ENCODE results near the gene LRCH1. TPM values are rescaled to one million over a fixed set of nuclear protein-coding genes. Genes with fewer than 3 reads are reported as not detected.

LRCH1 gene
- polyA plus RNA-seq, 1 of the 3 experiments (the other 2 are of a cell fraction): 5.5 TPM

GRCh38 chr13:46748300-46748699, 195.3 kb downstream of the LRCH1 start (continued):
- TF ChIP-seq RCOR1 (IDR thresholded peaks at IDR 0.05; ENCODE audit: low read length) (peak; percentile 95), EP300 (IDR thresholded peaks at IDR 0.05; ENCODE audit: borderline replicate concordance in 1 of 2, low read depth in 1 of 2, low read length in 1 of 2) (peak; percentile 67 to 97; a peak in 3 of 4 replicates), TEAD4 (IDR thresholded peaks at IDR 0.05; ENCODE audit: borderline replicate concordance, insufficient read depth) (peak; percentile 50; the same call in 1 of the 2 replicates), SMC3 (IDR thresholded peaks at IDR 0.05; ENCODE audit: low read depth, low read length) (no peak), FOXM1 (IDR thresholded peaks at IDR 0.05; ENCODE audit: low read depth) (peak; percentile 70), SIN3A (IDR thresholded peaks at IDR 0.05; ENCODE audit: borderline replicate concordance, low read depth, low read length) (0 out of 2 replicates have a peak, but pooled peaks have one; percentile 54), MEF2A (IDR thresholded peaks at IDR 0.05; ENCODE audit: borderline replicate concordance, low read depth) (no peak), FOSL2 (IDR thresholded peaks at IDR 0.05; ENCODE audit: borderline replicate concordance, low read depth) (no peak), MAX (IDR thresholded peaks at IDR 0.05; ENCODE audit: low read depth) (no peak), CHD2 (IDR thresholded peaks at IDR 0.05; ENCODE audit: low read length, partially characterized antibody) (peak; percentile 80)

- H3K27ac ChIP-seq (ENCODE audit: low read depth in 2 of 2, low read length in 1 of 2): no peak overlapping the region
- TF ChIP-seq MAX (IDR thresholded peaks at IDR 0.05; ENCODE audit: low read depth): no peak
- TF ChIP-seq JUND (IDR thresholded peaks at IDR 0.05): no peak
- TF ChIP-seq ZBTB33 (IDR thresholded peaks at IDR 0.05; ENCODE audit: borderline replicate concordance, low read depth): no peak
- no peak for TF ChIP-seq CTCF (IDR thresholded peaks at IDR 0.05)
- no peak for TF ChIP-seq EZH2phosphoT487 (IDR thresholded peaks at IDR 0.05; ENCODE audit: borderline replicate concordance, low read depth)
- no peak for TF ChIP-seq NFIC (IDR thresholded peaks at IDR 0.05; ENCODE audit: borderline replicate concordance)
- no peak for TF ChIP-seq SMC3 (IDR thresholded peaks at IDR 0.05; ENCODE audit: low read depth, low read length)
- TF ChIP-seq FOXJ3 (CRISPR knock-in tag; IDR thresholded peaks at IDR 0.05): no peak
- TF ChIP-seq TCF12 (IDR thresholded peaks at IDR 0.05): no peak
- TF ChIP-seq RXRA (IDR thresholded peaks at IDR 0.05; ENCODE audit: borderline replicate concordance, low read depth): no peak
- TF ChIP-seq RCOR1 (IDR thresholded peaks at IDR 0.05; ENCODE audit: low read length): no peak
- TF ChIP-seq PBX3 (IDR thresholded peaks at IDR 0.05): no peak
- no peak for TF ChIP-seq USF1 (IDR thresholded peaks at IDR 0.05; ENCODE audit: borderline replicate concordance, low read depth)
- no peak for TF ChIP-seq RAD21 (IDR thresholded peaks at IDR 0.05; ENCODE audit: low read length)
- TF ChIP-seq, protein P1, sequence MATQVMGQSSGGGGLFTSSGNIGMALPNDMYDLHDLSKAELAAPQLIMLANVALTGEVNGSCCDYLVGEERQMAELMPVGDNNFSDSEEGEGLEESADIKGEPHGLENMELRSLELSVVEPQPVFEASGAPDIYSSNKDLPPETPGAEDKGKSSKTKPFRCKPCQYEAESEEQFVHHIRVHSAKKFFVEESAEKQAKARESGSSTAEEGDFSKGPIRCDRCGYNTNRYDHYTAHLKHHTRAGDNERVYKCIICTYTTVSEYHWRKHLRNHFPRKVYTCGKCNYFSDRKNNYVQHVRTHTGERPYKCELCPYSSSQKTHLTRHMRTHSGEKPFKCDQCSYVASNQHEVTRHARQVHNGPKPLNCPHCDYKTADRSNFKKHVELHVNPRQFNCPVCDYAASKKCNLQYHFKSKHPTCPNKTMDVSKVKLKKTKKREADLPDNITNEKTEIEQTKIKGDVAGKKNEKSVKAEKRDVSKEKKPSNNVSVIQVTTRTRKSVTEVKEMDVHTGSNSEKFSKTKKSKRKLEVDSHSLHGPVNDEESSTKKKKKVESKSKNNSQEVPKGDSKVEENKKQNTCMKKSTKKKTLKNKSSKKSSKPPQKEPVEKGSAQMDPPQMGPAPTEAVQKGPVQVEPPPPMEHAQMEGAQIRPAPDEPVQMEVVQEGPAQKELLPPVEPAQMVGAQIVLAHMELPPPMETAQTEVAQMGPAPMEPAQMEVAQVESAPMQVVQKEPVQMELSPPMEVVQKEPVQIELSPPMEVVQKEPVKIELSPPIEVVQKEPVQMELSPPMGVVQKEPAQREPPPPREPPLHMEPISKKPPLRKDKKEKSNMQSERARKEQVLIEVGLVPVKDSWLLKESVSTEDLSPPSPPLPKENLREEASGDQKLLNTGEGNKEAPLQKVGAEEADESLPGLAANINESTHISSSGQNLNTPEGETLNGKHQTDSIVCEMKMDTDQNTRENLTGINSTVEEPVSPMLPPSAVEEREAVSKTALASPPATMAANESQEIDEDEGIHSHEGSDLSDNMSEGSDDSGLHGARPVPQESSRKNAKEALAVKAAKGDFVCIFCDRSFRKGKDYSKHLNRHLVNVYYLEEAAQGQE (IDR thresholded peaks at IDR 0.05; ENCODE audit: low read depth, low read length): no peak
- TF ChIP-seq MEF2A (IDR thresholded peaks at IDR 0.05; ENCODE audit: borderline replicate concordance, low read depth): no peak
Measured at GRCh38 chr13:46749951-46750350, 197.0 kb downstream of the LRCH1 start.

More at GRCh38 chr13:46749951-46750350, 197.0 kb downstream of the LRCH1 start:
- WGBS (ENCODE audit: low lambda C conversion rate): 90% methylated on average over 2 of the region's 2 CpGs
- no peaks in the 10 kb centered on the region for H3K9me2 ChIP-seq
- no peak overlapping the region for H3K4me3 ChIP-seq (ENCODE audit: low read depth in 2 of 2, low read length in 1 of 2)
- POLR2A ChIA-PET: no interaction called here
- no peak overlapping the region for H3K9ac ChIP-seq
- no peak for DNase-seq
- no peaks in the 10 kb centered on the region for H3K27me3 ChIP-seq (ENCODE audit: insufficient read depth)
- no peaks in the 10 kb centered on the region for H3K9me3 ChIP-seq
- no peaks in the 10 kb centered on the region for H4K20me1 ChIP-seq (ENCODE audit: insufficient read depth)
- H3K36me3 ChIP-seq (replicated peaks in 1 of 2; ENCODE audit: control insufficient read depth in 1 of 2, insufficient read depth in 2 of 2, low read length in 1 of 2): peaks cover 16 to 24% of the 10 kb centered on the region in 2 experiments
- H3K4me1 ChIP-seq (ENCODE audit: control insufficient read depth in 1 of 2, insufficient read depth in 2 of 2, low read depth in 1 of 2, low read length in 1 of 2): peaks cover 7 to 18% of the 10 kb centered on the region in 2 experiments; a peak in 3 of 4 replicates
- H2AFZ ChIP-seq (ENCODE audit: low read depth): no peak overlapping the region
- no peak overlapping the region for H3K4me2 ChIP-seq
- H3F3A ChIP-seq (replicated peaks; ENCODE audit: insufficient read depth): peaks cover 14% of the 10 kb centered on the region
- H3K79me2 ChIP-seq (ENCODE audit: insufficient read depth): no peaks in the 10 kb centered on the region
- CTCF ChIA-PET: interaction anchor here (0.8 to 1.3 kb wide), 2 partner anchors 15 to 28 kb away, joined by 3 read pairs; no protein-coding TSS in a partner anchor

All from SK-N-SH (cell line).